ENCODE measurements around the gene ARHGEF2.
"Not testable (repeated sequence)": the region's sequence is repeated elsewhere in the genome, so short reads cannot be mapped to it uniquely, and the experiment has no call there.

ARHGEF2 gene

DNA sequence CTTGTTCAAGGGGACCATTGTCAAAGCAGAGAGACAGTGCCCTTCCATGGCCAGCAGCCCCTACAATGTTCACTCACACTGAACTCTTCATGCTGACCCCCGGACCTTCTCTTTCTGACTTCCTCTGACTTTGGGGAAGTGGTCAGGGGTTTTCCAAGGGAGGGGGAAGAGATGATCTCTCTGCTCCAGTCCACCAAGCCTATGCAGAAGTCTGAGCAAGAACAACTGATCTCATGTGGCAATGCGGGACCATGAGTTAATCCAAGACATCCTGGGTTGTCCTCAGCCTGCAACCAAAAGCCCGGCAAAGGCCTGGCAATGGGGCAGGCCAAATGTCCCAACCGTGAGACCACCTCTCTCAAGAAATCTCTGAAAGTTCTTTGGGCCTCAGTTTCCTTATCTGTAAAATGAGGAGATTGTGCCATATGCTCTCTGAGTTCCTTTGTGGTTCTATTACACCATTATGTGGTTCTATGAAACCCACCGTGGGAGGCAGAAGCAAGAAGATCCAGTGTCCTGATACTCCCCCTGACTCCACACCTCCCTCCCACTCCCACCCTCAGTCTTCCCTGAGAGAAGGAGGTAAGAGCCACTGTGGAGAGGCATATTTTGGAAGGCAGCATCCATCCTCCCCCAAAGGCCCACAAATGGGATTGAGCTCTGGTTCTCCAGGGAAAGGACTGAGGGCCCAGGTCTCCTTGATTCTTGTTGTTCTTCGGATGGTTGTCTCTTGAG is 11.8 kb upstream of the ARHGEF2 start:
- no peak for DNase-seq (ENCODE audit: low spot score)

DNA sequence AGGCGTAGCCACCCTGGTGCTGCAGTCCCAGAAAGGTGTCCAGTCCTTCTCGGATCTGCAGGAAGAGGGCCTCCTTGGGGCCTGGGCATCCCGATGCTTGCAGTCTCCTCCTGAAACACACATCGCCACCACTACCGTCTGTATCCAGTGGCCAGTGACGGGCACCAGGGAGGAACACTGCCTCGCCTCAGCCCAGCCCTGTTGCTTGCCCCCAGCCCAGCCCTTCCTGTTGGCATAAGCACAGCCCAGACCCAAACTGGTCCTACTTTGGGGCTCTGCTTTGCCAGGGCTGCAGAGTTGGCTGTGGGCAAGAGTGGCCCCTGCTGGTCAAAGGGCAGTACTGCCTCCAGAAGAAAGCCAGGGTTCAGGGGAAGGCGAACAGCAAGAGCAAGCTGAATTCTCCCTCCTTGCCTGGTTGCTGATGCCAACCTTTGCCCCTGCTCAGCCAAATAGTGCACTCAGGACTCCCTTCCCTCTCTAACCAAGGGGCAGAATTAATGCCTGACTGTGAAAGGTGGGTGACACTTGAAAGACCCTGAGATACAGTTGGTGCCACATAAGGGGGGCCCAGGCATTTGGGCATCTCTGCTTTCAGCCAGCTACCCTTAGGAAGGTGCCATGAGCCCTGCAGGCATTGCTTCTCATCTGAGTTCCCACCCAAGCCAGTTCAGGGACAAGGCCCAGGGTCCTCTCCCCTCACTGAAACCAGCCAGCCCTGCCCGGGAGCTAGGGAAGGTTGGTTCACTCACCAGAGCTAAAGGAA is 11.1 kb upstream of the ARHGEF2 start:
- peak; percentile 70 for DNase-seq (ENCODE audit: low spot score)

DNA sequence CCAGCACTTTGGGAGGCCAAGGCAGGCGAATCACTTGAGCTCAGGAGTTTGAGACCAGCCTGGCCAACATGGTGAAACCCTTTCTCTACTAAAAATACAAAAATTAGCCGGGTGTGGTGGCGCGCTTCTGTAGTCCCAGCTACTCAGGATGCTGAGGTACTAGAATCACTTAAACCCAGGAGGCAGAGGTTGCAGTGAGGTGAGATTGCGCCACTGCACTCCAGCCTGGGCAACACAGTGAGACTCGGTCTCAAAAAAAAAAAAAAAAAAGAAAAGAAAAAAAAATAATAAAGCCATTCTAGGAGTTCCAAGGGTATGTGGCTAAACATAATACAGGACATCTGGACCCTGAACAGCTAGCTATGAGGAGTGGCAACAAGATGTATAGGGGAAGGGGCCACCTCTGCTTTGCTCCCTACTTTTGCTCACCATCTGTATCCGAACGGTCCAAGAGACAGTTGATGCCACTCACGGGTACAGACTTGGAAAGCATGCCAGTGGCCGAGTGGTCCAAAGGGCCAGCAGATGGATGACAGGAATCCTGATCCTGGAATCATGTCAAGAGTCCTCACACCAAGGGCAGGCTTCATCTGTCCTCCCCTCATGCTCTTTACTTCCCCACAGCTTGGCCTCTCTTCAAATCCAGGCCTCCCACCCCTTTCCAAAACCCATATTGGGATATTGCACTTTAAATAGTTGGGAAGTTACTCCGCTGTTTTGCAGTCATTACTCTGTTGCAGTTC is 6.7 kb upstream of the ARHGEF2 start:
- DNase-seq (ENCODE audit: low spot score) = not testable (repeated sequence)

DNA sequence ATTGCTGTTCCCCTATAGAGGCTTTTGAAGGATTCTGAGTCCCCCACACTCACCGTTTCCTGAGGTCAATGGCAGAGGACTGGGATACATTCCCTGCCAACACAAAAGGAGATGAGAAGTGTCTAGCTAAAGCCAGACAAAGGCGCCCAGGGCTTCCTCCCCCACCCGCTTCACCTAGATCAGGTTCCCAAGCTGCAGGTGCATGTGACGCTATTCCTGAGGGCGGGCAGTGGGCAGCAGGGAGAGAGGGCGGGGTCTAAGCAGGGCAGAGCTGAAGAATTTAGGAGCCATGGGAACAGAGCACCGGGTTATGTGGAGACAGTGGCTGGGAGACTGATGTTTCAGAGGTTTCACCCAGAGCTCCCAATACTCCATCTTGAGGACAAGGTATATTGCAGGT is 6.0 kb upstream of the ARHGEF2 start:
- DNase-seq (ENCODE audit: low spot score) = no peak

DNA sequence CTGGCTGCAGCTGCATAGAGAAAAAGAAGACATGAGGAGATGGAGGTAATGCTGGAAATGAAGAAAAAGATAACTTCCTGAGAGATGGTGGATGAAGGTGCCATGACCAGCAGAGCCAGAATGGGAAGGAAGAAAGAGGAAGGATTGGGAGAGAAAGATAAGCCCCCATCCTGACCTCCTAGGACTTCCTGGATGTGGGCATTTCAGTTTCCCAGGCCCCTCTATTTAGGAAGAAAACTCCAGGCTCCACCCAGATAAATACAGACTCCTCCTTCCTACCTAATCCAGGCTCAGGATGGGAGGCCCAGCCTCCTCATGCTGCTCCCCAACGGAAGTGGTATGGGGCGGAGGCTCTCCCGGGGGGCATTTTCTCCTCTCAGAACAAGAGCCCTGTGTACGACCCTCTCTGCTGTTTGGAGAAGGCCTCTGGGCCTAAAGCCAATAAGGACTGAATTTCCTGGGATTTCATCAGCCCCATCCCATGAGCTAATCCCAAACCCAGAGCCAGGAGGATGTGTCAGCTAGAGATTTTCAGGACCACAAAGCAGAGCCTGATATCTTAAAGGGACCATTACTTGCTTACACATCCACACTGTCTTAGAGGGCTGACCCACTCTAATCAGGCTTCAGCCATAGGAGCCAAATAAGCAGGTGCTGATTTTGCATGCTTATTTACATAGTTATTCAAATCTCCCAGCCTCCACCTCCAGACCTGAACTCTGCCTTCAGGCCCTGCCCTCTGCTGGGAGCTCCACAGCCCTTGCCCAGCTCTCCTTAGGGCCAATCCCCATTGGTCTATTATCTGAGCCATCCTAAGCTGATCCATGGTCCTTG is 5.1 kb upstream of the ARHGEF2 start:
- DNase-seq (ENCODE audit: low spot score) = no peak

DNA sequence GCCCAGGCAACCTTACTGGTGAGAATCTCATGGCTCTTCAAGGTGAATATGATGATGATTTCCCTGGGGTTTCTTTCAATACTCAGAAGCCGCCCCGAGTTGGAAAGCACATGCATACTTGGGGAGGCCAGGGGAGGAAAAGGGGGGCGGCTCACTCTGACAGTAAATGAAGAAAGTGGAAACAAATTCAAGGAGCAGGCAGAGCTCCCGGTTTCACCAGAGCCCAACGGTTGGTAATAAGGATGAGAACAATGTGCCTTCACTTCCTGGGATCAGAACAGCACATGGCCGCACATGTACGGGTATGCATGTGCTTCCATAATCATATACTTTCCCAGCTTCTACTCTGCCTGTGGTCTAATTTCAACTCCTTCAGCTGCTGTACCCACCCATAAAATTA is 3.8 kb upstream of the ARHGEF2 start:
- no peak for DNase-seq (ENCODE audit: low spot score)

DNA sequence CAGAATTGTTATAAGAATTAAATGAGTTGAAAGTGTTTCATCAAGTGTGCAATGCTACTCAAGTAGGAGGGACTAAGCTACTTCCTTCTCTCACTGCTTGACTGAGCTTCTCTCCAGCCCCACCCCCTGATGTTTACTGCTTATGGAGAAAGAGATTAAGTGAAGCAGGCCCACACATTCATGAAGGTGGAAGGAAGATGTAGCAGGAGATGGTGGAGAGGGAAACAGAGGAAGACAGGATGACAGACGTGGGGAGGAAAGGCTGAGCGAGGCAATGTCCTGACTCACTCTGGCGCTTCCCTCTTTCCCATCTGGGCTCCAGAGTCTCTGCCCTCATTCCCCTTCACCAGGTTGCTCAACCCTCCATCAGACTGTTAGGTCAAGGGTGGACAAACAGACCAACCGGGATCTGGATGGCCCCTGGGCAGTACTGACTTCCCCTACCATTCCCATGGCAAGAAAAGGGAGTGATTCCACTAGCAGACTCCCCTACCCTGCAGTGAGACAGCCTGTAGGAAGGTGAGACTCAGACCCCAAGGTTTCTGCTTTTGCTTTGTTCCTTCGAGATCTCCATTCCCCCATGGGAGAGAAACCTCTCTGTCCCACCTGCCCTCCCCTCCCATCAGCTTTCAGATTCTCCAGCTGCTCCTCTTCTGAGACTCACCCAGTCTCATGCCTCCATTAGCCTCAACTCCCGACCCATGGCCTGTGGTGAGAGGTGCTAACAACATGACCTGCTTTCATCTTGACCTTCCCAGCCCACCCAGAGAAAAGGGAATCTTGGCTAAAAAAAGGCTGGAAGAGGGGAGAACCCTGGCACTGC is 3.1 kb upstream of the ARHGEF2 start:
- DNase-seq (ENCODE audit: low spot score) = no peak

DNA sequence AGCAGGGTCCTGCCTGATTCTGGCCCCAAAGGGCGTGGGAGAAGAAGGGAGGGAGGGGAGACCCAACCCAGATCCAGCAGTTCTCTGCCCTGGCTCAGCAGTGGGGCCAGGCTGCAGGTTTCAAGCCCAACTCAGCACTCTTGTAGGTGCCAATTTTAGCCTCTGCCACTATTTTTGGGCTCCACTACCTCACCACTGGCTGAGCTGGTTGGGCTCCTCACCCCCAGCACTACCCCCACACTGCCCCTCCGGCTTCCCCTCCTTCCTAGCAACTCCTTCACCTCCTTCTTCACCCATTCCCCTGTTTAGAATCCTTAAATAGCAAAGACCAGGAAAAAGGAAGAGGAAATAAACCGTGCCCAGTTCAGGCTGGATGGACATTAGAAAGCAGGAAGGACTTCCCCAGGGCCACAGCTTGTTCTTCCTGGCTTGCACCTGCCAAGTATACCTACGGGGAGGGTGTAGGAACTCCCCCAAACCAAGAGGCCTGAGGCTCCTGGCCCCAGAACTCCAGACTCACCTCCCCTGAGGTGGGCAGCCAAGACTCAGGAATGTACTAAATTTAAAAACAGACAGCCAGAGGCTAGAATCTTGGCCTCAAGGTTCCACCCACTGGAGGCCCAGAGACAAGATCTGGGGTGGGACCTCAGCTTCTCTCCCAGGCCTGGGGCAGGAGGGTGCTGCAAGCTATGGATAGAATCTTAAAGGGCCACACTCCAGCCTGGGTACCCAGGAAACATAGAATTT is 1.4 kb upstream of the ARHGEF2 start:
- DNase-seq (ENCODE audit: low spot score) = no peak

DNA sequence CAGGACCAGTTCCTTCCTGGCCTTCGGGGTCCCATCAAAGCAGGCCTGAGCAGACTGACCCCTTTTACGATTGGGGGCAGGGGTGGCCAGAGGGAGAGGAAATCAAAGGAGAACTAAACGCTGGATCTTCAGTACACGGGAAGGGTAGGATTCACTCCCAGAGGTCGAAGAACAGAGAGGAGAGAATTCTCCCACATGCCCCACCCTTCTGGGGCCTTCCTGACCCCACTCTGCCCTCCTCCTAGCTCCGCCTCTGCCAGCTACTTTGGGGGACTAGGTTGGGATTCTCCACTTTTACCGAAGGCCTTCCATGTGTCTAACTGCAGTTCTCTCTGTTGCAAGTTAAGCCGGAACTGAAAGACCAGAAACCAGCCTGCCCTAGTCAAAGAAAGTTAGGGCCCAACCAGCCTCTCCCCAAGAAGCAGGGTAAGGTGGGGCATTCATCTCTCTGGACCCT is 654 bp upstream of the ARHGEF2 start:
- DNase-seq (ENCODE audit: low spot score) = no peak

DNA sequence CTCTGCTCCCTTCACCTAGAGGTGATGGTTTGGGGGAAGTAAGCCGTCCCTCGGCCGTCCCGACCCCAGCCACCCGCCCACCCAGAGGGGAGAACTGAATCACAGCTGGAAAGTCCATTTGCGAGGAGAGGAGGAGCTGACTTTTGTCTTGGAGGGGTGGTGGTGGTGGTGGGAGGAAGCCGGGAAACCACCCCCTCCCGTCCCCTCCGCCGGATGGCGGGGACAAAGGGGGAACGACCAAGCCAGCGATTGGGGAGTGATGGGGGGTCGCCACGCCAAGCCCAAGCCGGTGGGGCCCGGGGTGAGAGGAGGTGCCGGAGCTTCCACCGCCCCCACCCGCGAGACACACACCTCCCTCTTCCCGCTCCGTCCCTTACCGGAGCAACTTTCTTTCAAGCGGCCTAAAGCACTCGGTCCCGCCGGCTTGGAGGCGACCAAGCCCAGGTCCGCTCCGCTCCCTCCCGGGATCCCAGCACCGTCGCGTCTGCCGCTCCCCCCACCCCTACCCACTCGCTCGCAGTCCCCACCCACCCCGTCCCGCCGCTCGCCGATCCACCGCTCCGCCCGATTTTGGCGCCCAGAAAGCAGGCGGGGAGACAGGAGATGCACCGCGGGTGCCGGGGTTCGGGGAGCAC is 540 bp downstream of the ARHGEF2 start:
- no peak for DNase-seq (ENCODE audit: low spot score)

DNA sequence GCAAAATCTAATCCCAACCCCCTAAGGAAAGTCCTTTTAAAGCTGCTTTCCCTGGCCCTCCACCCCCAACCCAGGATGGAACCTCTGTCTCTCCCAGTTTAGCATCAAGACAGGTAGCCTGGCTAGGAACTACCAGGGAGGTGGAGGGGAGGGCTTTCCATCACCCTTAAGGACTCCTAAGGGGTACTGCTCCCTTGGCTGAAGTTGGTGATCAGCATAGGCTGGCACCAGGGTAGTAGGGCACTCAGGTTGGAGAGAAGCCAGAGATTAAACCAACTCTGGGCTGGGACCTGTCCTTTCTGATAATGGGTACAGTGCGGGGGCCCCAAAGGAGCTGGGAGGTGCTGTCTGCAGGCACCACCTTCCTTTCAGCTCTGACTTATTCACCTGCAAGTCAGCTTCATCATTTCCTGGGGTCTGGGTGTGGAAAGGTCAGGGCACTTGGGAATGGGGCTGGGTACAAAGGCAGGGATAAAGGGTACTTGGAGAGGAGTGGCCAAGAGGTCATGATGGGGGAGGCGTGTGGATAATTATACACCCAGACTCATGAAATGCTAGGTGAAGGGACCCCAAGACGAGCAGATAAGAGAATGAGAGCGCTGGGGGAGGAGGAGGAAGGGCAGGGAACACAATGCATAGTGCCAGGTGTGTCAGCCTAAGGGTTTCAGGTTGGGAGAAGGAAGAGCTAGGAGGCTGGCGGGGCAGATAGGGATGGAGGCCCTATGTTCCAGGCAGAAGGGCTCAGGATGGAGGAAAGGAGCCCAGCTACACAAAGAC is 1.2 kb downstream of the ARHGEF2 start:
- no peak for DNase-seq (ENCODE audit: low spot score)

DNA sequence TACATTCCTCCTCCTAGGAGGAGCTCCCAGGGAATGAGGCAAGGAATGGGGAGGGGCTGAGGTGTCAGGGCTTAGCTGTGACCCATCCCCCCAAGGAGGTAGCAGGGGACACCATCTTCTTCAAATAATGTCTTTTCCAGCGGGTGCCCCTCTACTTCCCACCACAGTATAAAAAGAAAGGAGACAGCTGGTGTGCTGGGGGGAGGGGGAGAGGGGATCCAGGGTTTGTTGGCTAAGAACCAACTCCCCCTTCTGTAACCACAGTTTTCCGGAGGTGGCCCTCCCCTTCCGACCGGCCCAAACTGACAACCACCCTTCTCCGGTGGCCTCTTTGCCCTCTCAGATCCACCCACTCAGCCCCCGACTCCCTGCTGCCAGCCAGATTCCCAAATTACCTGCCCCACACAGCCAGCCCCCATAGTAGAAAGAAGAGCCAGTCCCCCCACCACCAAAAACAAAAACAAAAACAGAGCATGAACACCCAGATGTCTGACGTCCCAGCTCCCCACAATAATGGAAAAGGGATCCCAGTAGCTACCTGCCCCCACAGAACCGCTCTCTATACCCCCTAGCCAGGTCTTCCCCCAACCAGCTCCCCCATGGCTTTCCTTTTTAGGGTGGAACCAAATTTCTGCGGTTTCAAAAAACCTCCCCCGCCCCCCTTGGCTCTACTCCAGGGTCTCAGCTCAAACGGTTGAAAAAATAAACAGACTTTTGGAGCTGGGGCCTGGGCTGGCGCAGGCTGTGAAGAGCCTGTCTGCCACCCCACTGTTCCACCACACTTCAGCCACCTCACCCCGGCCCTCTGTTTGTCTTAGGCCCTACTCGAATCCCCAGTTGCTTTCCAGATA is 2.1 kb downstream of the ARHGEF2 start:
- no peak for DNase-seq (ENCODE audit: low spot score)

DNA sequence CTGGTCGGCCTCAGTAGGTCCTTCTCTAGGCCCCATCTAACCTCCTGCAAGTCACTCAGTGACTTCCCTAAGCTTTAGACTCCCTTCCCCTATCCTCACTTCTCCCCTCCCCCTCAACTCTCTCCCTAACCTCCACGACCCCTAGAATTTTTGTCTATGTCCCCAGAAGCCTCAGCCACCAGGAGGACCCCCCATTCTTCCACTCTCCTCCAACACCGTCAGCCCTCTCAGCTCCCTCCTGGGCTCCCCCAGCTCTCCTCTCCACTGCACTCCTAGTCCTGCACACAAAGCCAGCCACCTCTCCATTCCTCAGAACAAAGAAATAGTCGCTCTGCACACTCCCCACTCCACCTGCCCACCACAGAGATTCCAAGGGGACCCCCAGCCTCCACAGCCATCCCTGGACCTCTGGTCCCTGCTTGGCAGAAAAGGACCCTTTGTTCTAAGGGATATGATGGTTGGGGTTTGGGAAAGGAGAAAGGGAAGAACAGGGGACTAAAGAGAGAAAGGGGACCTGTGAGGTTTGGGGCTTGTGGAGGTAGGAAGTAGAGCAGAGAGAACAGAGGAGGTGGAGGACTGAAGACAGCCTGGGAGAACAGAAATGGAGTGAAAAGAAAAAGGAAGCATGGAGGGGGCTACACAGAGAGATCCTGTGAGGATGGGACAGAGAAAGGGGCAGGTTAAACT is 2.8 kb downstream of the ARHGEF2 start:
- DNase-seq (ENCODE audit: low spot score) = no peak

DNA sequence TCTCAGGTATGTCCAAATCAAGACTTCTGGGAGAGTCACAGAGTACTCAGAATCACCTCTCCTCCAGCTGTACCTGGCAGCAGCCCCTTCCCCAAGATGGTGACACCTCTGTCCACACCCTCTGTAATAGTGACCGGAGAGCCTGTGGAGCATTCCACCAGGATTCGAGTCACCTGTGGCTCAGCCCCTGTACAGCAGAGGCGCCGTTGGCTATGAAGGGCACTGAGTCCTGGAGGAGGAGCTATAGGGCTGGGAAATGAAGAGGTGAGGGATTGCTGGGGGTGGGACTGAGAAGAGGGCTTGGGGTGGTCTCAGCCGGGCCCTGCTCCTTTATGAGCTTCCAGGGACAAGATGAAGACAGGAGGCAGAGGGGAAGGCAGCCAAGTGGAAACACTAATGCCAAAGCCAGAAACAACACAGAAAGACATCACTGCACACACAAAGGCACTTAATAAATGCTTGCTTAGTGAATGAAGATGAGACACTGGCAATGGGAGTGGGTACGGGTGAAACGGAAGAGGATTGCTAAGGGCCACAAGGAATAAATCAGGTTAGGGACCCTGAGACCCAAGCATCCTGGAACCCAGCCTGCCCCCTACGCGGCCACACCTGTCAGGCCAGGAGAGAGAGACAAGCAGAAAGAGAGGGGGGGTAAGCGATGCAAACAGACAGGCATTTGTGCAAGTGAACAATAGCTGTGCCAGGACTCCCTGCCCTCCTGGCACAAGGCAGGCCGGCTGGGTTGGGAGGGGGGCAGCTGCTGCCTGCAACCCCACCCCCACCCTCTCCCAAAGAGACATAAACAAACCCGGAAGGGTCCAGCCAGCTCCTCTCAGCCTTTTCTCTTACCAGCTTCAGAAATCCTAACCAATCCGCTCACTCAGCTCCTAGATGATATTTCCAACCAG is 3.9 kb downstream of the ARHGEF2 start:
- no peak for DNase-seq (ENCODE audit: low spot score)

DNA sequence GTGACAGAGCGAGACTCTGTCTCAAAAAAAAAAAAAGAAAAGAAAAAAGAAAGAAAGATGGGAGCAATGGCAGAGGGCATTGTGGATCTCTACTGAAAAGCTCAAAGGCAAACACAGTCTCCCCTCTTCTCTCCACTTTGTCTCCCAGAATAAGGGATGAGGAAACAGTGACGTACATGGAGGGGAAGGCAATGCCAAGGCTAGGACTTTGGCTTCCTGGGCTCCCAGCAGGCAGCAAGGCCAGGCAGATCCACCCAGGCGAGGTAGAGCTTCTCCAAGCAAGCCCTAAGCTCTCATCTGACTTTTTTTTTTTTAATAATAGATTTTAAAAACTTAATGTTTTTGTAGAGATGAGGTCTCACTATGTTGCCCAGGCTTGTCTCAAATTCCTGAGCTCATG is 4.6 kb downstream of the ARHGEF2 start:
- no peak for DNase-seq (ENCODE audit: low spot score)

Measured in kidney capillary endothelial cell (primary cell).